HG02943 (cell line): ENCODE measurements around the gene ANKRD31.
"Not testable (repeated sequence)": the region's sequence is repeated elsewhere in the genome, so short reads cannot be mapped to it uniquely, and the experiment has no call there.

ENCODE experiments used
- ATAC-seq: cut with Tn5 transposase; IDR thresholded peaks from one replicate; pipeline ENCODE4 v1.9.1; 2021; ENCODE audit warnings: mild to moderate bottlenecking, low read depth, moderate library complexity; ENCODE audit not compliant: unreplicated experiment

ANKRD31 gene

DNA sequence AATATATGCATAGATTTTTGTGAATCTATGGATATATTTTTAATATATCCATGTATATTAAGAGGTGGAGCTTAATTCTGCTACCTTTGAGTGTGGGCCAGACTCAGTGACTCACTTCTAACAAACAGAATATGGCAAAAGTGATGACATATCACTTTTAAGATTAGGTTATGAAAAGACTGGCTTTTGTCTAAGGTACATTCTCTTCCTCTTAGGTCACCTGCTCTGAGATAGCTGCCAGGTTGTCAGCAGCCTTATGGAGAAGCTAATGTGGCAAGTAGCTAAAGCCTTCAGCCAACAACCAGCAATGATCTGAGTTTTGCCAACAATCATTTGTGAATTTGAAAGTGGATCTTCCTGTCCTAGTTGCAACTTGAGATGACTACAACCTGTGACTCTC, 83.8 kb downstream of the ANKRD31 start:
- no peak for ATAC-seq

DNA sequence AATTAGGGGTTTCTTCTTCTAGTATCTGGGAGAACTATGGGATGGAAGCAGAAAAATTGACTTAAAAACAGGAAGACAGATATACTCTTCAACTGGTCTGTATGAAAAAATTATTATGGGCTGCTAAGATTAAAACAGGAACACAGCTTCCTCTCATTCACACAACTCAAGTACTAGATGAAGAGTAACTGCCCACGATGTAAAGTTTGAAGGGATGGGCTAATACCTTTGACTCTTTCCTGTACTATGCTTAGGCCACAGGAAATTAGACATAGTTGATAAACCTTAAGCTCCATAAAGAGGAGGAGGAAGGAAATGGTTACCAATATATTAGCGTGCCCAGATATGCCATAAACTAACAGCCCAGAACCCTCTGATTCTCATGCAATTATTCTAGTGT, 88.6 kb downstream of the ANKRD31 start:
- no peak for ATAC-seq

DNA sequence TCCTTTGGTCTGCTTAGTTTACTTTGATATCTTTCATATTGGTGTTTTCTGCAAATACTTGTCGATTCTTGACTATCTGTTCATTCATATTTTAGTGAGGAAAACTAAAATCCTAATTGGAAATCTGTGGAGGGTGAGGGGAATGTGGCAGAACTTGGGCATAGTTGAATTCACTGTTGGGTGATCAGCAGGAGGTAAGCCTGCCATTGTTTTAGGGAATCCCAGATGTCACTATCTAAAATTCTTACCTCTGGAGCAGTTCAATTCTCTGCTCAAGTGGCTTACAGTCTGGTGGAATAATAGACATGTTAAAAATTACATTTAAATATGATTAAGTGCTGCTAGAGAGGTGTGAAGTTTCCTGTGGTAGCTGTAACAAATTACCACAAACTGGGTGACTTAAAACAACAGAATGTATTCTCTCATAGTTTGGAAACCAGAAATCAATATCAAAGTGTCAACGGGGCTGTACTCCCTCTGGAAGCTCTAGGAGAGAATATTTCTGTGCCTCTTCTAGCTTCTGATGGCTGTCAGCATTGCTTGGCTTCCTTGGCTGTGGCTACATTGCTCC, 94.0 kb downstream of the ANKRD31 start:
- ATAC-seq: no peak

DNA sequence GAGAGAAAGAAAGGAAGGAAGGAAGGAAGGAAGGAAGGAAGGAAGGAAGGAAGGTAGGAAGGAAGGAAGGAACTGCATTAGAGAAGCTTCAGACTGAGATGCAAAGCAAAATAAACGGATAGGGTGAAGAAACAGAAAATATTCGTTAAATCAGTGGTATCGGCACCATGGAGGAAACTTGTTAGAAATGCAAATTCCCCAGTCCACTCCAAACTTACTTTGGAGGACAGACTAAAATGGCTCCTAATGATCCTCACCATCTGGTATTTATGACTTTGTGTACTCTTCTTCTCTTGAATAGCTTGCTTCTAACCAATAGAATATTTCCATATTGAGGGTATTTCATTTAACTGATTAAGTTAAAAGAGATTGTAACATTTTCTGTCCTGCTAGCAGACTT, 96.4 kb downstream of the ANKRD31 start:
- no peak for ATAC-seq

DNA sequence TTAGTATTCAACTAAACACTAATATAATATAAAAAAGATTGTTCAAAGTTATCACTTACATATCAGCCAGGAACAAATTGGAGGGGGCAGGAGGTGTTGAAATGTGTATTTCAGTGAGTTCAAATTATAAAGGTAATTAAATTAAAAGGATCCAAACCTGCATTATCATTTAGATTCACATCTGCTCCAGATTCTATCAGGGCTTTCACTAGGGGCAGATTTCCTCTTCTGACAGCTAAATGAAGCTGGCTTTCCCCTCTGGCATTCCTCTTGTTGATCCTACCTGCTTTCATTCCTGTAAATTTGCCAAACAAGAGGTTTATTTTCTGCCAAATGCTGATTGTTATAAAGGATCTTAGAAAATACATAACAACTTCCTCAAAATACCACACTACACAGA, 98.0 kb downstream of the ANKRD31 start:
- no peak for ATAC-seq

DNA sequence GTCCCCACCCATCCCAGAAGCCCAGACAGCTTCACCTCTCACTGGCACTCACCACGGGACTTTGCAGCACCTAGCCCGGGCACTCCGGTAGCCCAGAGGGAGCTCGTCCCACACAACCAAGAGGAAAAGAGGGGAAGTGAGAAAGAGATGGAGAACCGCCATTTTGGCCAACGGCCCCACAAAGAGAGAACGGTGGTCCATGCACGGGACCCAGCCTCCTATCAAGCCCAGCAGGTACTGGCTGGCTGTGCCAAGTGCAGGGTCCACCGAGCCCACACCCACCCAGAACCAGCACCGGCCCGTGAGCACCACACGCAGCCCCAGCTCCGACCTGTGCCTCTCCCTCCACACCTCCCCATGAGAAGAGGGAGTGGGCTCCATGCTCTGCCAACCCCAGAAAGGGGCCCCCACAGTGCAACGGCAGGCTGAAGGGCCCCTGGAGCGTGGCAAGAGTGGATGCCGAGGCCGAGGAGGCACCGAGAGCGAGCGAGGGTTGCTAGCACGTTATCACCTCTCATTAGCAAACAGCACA, 105.8 kb downstream of the ANKRD31 start:
- no peak for ATAC-seq

DNA sequence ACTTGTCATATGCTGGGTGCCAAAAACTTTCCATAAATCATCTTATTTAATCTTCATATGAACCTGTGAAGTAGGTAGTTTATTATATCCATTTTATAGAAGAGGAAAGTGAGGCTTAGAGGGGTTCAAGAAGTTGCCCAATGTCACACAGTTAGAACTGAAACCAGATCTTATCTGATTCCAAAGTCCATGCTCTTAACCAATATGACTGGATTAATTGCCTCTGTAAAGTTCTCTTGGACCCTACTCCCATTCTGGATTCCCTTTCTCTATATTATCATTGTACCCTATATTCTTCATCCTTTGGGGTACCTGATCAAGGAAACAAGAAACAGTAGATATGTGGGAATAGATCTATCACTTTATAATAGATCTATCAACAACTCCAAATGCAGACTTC, 119.8 kb downstream of the ANKRD31 start:
- no peak for ATAC-seq

DNA sequence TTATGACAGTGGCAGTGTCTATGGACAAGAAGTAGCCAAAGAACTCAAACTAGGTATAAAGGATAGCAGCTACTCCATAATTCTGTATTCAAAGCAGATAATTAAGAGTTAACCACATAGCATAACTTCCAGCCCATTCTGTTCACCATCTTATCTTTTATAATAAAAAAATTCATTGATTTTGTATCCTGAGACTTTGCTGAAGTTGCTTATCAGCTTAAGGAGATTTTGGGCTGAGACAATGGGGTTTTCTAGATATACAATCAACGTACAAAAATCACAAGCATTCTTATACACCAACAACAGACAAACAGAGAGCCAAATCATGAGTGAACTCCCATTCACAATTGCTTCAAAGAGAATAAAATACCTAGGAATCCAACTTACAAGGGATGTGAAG, 122.4 kb downstream of the ANKRD31 start:
- not testable (repeated sequence) for ATAC-seq

DNA sequence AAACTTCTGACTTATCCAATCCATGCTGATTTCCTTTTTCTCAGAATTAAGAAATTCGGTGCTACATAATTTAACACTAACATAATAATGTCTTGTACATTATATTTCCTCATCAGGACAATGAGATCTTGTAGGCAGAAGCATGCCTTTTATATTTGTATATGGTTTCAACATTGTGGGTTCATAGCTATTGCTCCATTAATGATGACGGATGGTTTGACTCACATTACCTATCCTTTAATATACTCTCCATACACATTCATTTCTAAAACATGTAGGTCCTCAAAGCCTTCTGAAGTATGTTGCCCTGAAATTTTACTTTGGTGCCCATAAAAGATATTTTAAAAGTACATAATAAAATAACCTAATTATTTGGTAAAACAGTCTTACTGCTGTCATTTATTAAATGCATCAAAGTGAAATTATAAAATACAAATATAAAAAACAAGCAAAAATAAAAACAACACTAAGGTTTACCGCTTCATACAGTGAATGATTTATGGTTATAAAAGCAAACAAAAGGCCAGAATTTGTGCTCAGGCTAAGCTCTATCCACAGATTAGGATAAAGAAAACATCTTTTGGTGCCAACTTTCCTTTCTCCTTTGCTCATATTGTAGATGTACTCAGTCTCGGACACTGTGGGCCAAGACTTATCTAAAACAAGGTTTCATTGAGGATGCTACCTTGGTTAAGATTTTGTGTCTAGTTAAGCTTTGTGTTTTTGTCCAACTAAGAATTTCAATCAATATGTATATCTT, 123.1 kb downstream of the ANKRD31 start:
- no peak for ATAC-seq

DNA sequence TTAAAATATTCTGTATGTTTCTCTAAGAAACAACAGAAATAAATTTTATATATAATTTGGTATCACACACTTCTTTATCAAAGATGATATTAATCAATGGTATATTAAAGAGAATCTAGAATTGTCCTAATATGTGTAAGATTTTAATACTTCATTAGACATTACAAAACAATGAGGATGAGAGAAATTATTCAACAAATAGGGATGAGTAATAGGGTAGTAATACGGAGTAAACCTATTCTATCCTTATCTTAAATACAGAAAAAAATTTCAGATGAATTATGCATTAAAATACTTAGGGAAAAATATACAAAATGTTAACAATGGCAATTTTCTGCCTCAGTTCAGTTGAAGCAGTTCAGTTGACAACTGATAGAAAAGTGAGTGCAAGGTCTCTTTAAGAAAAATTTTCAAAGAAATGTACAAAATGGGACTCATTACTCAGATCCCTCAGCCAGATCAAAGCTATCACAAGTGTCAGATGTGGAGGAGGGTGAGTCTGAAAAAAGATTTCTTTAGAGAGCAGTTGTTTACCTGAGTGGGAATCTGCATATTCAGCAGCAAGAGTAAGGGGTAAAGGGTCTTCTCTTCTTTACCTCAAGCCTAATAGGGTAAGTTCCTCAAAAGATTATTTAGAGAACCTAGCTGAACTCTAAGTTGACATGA, 127.6 kb downstream of the ANKRD31 start:
- ATAC-seq: no peak

DNA sequence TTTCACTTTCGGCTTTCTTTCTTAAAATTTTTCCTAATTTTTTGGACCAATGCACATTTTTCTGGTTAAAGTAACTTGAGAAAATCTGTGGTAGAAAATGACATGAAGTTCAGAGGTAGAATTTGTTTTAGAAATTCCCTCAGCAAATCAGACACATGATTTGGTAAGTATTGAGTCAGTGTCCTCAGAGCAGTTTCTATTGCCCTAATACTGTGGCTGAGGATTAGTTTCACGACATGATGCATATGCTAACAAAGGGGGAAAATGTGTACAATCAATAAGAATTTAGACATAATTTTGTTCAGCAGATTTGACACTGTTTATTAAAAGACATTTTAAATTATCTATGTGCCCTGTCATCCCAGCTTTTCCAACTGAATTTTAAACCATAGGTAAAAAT, 128.2 kb downstream of the ANKRD31 start:
- no peak for ATAC-seq

DNA sequence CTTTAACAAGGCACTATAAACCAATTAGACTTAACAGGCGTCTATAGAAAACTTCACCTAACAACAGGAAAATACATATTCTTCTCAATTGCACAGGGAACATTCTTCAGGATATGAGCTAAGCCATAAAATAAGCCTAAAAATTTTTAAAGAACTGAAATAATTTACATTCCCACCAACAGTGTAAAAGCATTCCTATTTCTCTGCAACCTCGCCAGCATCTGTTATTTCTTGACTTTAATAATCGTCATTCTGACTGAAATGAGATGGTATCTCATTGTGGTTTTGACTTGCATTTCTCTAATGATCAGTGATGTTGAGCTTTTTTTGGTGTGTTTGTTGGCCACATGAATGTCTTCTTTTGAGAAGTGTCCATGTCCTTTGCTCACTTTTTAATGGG, 140.7 kb downstream of the ANKRD31 start:
- ATAC-seq: not testable (repeated sequence)

DNA sequence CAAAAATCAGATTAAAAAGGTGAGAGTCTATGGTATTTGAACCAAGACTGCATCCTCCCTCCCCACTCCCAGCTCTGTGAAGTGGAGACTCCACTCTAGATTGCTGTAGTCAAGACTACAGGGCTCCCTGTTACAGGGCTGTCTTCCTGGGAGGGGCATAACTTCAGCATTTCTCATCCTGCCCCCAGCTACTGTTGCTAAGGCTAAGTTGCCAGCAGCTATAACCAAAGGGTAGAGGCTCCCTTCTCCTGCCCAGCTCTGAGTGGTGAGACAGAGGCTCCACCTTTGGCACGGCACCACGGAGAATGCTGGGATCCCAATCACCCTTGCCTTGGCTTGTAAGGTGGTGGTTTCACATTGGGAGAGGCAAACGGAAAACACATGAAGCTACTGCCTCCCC, 145.1 kb downstream of the ANKRD31 start:
- ATAC-seq: no peak

DNA sequence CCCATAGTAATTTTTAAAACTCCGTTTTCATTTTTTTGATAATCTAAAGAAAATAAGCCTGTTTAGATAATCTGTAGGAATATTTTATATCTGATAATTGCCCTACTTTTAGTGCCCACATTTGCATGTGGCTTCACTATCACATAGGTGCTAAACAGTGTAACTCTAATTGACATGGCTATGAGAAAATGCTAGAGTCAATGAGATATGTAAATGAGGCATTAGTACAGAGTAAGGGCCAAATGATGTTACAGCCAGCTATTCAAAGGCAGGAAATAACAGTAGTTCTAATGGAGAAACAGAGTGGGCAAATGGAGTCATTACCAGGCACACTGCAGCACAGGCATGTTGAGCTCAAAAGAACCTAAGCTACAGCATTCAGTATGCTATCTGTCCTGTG, 147.0 kb downstream of the ANKRD31 start:
- ATAC-seq: no peak

DNA sequence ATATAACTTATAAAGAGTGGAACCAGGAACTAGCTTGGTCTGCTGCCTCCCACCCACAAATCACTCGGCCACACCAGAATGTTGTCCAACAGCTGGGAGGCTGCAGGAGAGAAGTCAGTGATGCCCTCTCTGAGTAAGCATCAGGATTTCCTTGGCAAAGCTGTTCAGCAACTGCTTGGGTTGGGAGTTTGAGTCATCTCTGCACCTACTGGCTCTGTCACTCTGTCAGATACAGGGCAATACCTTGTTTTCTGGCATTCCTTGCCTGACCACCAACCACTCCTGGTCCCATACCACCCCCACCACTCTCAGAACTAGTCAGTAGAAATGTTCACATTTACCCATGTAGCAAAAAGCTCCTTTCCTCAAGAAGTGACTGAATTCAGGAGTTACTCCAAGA, 147.5 kb downstream of the ANKRD31 start:
- ATAC-seq: no peak

DNA sequence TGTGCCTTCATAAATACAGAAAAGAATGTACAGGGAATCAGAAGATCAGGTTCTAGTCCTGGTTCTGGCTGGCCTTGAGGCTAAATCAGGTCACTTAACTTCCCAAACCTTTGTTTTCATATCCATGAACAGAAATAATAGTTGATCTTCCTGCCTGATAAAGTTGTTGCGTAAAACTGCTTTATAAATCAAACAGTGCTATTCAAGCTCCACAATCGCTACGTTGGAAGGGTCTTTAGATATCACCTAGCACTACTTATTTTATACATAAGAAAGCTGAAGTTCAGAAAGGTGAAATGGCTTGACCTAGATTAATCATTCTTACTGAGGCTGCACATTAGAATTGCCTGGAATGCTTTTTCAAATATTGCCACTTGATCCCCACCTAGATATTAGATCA, 148.0 kb downstream of the ANKRD31 start:
- ATAC-seq: no peak

DNA sequence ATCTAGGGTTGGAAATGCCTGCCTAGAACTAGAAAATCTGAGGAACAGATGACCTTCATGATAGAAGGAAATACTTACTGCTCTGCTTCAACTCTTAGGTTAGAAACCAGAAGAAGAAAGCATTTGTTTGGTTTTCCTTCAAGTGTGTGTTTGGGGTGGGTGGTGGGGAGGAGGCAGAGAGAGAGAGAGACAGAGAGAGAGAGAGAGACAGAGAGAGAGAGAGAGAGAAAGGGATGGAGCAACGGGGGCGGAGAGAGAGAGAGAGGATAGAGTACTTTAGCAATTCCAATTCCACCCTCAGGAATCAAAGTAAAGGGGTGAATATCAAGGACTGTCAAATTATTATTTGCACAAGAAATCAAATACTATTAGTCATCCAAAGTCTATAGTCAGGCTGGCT, 155.2 kb downstream of the ANKRD31 start:
- ATAC-seq: no peak

DNA sequence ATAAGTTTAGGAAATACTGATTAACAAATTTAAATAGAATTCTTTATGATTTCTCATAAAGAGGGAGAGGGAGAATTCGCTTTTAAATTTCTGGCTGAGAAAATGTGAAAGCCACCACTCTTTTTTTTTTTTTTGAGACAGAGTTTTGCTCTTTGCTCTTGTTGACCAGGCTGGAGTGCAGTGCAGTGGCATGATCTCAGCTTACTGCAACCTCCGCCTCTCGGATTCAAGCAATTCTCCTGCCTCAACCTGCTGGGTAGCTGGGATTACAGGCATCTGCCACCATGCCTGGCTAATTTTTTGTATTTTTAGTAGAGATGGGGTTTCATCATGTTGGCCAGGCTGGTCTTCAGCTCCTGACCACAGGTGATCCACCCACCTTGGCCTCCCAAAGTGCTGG, 157.3 kb downstream of the ANKRD31 start:
- ATAC-seq: not testable (repeated sequence)

DNA sequence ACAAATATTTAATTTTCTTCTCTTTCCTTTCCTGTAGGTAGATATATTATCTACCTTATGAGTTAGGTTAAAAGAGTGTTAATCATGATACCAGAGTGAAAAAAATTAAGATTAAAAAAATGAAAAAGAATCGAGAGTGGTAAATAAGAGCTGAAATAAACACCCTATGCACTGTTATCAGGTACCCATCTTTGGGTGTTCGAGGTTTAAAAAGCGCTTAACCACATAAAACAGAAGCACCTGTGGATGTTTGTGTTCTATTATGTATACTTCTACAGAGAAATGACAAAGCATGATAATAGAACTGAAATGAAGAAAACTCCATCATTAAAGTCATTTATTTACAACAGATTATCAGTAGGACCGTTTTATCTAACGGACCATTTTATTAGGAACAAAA, 158.7 kb downstream of the ANKRD31 start:
- ATAC-seq: no peak

DNA sequence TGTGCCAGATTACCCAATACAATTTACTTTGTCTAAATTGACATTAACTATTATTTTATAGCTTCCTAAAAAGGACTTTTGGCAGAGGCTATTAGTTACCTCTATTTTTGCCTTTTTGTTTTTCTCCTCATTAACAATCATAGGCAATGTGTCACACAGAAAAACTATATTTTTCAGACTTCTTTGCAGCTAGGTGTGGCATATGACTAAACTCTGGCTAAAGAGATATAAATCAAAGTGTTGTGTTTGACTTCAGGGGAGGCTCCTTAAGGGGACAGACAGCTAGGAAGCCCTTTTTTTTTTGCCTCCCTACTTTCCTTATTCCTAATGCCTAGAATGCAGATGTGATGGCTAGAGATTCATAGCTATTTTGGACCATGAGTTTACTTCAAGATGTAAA, 164.6 kb downstream of the ANKRD31 start:
- no peak for ATAC-seq

DNA sequence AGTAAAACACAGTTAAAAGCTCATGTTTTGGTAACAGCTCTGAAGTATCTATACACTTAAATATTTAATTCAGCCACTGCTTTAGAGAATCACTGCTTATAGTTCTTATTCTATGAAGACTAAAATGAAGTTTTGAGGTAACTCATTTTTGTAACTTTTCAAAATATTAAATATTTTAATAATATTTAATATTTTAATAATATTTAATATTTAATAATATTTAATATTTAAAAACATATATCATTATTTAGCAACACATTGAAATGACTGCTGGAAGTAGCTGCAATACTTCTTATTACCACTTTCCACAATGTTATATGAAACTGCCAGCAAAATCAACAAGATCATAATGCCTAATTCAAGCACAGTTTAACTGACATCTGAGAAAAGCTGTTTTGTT, 165.6 kb downstream of the ANKRD31 start:
- ATAC-seq: no peak

DNA sequence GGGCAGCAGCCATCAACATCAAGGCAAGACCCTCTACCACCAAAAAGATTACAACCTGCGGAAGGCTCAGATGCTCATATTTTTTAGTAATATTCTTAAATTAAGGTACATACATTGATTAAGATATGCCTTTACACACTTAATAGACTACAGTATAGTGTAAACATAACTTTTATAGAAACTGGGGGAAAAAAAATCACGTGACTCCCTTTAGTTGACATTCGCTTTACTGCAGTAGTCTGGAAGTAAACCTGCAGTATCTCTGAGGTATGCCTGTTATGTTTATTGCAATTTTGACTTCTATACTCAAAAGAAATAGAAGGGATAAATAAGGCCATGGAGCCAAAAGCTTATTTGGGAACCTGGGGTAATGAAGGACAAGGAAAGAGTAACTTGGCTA, 169.2 kb downstream of the ANKRD31 start:
- no peak for ATAC-seq
